NCI-H345 treated with DMSO at 0.1 percent for 48 hours (cell line): ENCODE results near the gene SCNN1A.

Source experiments
- DNase-seq: peaks from one replicate; lab custom pipeline; 2025; ENCODE audit not compliant: unreplicated experiment; lab: John Stamatoyannopoulos, UW

The SCNN1A gene

DNA sequence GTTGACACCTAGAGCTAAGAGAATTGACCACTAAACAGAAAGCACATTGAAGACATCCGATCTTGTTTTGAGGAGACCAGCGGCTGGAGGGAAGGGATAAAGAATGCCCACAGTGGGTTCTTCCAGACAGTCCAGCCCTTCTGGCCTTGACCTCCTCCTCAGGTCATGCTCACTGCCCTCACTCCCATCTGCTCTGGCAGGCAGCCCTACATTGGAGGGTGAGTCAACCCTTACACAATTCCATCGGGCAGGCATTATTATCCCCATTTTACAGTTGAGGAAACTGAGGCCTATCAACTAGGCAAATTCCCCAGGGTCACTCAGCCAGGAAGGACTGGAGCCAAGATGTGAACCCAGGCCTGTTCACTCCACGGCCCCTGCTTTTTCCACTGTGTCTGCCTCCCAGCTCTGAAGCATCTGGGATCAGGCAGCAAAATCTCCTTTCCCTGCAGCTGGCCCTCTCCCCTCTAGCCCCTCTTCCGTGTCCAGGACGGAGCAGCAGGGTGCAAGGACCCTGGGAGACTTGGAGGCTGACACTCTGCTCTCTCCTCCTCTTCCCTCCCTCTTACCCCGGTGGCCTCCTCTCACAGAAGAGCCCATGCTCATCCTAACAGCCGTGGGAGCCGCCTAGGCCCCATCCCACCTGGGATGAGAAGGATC, 5.3 kb downstream of the SCNN1A start:
- DNase-seq: no peak

DNA sequence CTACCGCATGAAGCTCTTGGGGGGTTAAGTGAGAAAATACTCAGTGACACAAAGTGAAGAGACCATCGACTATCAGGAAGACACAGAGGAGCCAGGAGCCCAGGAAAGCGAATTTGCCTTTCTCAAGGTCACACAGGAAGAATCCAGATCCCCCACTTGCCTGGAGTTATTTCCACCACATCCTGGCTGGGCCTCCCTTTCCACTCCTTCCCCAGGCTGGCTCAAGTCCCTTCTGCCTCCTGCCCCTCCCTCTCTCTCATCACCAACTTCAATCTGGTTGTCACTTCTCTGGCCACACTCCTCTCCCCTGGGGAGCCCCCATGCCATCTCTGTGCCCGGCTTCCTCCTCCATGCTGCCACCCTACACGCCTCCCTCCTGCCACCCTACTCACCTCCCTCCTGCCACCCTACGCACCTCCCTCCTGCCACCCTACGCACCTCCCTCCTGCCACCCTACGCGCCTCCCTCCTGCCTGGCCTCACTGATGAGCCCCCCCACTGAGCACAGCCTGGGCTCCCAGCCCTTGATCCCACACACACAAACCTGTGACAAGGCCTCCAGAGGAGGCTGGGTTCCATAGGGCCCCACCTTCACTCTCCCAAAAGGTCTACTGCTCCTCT, 6.3 kb downstream of the SCNN1A start:
- no peak for DNase-seq

DNA sequence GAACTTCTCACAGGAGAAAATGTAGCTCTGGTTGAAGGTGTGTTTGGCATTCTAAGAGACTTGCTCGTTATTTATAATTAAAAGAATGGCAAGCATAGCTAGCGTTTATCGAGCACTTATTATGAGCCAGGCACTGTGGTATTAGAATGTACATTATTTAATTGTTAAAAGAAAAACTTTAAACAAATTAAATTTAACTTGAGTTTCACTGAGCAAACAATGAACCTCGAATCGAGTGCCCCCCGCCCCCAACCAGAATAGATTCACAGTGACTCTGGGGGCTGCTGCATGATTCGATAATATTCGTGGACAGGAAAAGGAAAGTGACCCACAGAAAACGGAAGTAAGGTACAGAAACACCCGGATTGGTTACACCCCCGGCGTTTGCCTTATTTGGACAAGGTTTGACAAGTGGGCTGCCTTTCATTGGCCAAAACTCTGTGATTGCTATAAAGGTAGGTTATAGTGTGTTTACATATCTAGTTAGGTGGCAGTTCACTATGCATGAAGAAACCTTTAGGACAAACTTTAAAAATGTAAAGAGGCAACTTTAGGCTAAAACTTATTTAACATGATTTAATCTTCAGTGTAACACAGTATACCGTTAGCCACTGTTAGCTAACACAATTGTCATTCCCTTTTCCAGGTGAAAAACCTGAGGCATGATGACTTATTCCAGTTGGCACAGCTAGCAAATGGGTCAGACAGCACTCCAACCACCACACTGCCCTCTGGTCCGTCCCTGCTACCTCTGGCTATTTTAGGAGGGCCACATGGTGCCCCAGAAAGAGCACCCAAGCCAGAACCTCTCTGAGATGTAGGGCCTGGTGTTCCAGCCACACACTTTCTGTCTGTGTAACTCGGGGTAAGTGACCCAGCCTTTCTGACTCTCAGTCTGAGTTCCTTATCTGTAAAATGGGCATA, 7.1 kb downstream of the SCNN1A start:
- DNase-seq: no peak

DNA sequence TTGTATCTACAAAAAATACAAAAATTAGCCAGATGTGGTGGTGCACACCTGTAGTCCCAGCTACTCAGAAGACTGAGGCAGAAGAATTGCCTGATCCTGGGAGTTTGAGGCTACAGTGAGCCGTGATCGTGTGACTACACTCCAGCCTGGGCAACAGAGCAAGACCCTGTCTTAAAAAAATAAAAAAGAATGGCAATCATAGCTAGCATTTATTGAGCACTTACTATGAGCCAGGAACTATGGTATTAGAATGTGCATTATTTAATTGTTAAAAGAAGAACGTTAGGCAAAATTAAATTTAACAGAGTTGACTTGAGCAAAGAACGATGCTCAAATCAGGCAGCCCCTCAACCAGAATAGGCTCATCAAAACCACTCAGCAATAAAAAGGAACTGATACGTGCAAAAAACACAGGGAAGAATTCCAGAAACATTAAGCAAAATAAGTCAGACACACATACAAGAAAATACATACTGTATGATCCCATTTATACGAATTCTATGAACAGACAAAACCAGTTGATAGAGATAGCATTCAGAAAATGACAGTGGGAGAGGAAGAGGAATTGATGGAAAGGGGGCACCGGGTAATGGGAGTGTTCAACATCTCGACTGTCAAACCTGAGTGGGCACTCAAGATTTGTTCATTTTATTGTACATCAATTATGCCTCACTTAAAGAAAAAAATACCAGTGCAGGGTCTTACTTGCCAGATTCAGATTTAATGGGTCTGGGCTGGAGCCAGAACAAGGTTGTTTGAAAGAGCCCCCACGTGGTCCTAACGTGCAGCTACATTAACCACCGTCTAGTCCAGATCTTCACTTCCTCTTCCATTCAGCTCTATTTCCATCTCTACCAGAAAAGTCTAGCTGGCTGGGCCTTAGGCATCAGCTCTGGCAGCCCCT, 8.0 kb downstream of the SCNN1A start:
- no peak for DNase-seq

DNA sequence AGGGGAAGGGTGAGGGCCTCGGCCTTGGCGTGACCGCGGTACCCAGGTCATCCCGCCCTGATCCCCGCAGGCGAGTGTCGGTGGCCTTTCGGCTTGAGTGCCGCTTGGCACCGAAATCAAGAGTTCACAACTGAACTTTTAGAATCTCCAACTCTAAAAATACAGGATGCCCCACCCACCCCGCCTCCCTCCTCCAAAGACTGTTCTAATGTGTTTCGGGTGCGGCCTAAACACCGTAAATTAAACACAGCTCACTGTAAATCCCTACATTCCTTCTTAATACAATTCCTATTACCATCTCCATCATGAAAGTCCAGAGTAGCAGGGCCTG, 11.4 kb downstream of the SCNN1A start:
- DNase-seq: no peak

DNA sequence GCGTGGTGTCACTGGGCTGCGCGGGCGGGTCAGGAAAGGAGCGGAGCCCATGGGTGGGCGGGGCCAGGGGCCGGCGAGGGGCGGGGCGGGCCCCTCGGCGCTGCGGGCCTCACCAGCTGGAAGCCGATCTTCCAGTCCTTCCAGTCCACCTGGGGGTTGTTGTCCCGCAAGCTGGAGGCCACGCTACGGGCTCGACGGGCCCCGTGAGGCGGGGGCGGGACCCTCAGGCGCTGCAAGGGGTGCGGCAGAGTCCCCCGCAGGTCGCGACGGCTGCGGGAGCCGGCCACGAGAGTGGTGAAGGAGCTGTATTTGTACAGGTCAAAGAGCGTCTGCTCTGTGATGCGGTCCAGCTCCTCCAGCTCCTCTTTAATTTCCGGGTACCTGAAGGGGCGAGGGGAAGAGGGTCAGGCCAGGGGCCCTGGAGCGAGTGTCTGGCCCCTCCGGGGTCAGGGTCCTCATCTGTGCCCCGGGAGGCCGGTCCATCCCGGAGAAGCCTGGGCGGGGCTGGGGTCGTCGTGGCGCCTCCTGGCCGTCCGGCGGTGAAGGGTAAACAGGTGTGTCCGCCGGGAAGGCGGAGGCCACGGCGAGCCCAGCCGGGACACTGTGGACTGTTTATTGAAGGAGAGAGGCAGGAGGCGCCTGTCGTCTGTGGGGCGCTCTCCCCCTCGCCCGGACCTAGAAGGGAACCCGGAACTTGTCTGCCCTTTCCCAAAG, 11.9 kb downstream of the SCNN1A start:
- DNase-seq: no peak

DNA sequence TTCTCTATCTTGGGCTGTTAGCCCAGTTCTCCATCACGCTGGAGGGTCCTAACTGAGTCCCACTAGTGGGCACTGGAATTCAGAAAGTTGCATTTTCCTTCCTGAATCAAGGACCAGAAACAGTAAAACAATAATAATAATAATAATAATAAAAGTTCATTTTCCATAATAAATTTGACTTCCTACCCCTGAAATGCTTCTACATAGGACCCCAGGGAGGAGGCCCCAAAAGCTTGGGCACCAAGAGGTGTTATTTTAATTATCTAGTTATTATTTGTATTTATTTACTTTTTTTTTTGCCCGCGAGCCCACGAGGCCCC, 12.4 kb downstream of the SCNN1A start:
- no peak for DNase-seq

DNA sequence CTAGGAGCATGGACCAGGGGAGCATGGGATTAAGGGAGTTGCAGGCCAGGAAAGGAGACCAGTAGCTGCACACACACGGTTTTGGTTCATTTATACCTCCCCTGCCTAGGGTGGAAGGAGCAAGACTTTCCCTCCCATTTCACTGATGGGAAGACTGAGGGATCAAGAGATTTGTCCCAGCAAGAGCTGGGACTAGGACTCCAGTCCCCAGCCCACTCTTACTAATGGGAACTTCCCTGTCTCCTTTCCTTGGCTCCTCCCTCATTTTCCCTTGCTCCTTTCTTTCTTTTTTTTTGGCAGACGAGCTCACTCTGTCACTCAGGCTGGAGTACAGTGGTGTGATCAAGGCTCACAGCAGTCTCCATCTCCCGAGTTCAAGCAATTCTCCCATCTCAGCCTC, 13.0 kb downstream of the SCNN1A start:
- no peak for DNase-seq

DNA sequence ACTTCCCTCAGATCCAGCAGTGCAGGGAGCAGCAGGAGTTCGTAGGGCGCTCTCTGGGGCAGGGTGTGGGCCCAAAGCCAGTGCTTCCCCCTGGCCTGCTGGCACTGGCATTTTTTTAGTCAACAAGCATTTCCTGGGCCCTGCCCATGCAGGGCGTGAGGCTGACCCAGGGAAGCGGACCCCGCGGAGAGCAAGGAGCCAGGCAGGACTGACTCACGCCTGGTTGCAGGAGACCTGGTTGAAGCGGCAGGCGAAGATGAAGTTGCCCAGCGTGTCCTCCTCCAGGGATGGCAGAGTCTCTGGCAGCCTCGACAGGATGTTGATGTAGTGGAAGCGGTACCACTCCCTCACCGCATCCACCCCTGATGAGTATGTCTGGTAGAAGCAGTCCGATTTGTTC, 13.5 kb downstream of the SCNN1A start:
- DNase-seq: no peak

DNA sequence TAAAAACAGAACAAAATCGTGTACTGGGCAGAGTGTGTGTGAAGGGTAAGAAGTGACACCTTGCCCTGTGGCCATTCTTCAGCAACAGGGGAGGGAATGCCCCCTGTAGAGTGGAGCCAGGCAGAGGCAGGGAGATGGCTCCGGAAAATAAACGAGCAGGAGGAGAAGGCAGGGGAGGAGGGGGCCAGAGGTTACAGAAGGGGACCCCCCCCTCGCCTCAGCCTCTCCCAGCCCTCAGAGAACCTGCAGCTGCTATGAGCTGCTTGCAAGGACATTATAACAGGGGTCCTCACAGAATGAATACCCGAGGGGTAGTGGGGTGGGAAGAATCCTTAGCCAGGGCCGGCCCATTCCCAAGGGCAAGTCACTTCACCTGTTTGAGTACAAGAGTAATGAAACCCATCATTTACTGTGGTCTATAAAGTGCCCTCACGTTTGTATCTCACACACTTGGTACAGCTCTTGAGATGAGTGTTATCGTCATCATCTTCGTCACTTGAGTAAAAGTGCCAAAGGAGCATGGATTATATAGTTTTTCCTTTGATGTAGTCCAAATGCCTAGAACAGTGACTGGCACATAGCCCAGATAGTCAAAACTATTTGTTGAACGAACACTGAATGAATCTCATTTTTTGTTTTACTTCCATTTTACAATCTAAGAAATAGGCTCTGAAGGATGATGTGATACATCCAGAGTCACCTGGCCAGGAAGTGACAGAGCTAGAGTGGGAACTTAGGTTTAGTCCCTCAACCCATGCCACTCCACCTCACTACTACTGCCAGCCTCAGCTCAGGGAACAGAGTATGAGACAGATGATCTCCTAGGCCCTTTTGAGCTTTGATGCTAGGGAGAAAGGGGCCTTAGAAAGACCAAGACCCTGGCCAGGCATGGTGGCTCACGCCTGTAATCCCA, 14.5 kb downstream of the SCNN1A start:
- no peak for DNase-seq

DNA sequence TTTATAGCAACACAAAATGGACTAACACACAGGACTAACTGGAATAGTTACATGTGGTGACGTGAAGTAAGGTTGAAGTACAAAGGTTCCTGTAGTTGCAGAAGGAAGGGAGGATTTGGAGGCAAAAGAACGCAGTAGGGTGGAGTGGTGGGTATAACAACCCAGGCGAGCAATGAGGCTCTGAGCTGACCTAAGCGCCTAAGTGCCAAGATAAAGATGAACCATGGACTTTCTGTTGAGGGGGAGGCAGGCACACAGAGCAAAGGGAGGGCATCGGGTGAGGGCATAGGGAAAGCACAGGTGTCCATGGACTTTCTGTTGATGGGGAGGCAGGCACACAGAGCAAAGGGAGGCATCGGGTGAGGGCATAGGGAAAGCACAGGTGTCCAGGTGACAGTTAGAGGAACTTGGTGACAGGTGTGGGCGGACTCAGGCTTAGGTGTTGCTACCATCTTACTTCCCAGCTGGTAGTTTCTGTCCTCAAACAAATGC, 15.2 kb downstream of the SCNN1A start:
- DNase-seq: no peak

DNA sequence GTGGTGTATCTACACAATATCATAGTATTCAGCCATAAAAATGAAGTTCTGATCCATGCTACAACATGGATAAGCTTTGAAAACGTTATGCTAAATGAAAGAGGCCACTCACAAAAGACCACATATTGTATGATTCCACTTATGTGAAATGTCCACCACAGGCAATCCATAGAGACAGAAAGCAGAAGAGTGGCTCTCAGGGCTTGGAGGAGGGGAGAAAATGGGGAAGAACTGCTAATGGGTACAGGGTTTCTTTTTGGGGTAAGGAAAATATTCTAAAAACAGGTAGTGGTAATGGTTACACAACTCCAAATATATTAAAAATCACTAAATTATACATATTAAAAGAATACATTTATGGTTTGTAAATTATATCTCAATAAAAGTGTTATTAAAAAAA, 16.5 kb downstream of the SCNN1A start:
- no peak for DNase-seq

DNA sequence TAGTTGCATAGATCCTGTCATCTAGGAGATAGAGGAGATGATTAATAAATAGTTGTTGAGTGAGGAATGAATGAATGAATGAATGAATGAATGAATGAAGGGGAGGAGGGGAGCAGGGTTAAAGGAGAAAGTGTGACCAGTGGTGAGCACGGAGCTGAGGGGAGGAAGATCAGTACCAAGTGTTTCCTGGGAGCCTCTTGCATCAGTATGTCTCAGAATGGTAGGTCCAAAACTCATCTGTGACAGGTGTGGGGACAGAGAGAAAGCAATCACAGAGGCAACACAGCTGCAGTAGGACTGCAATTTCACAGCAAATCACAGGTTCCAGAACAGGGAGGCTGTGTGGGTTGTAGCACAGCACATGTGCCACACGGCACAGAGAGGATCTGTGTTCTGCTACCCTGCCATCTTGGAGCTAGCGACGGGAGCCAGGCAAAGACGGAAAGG, 19.0 kb downstream of the SCNN1A start:
- DNase-seq: no peak

DNA sequence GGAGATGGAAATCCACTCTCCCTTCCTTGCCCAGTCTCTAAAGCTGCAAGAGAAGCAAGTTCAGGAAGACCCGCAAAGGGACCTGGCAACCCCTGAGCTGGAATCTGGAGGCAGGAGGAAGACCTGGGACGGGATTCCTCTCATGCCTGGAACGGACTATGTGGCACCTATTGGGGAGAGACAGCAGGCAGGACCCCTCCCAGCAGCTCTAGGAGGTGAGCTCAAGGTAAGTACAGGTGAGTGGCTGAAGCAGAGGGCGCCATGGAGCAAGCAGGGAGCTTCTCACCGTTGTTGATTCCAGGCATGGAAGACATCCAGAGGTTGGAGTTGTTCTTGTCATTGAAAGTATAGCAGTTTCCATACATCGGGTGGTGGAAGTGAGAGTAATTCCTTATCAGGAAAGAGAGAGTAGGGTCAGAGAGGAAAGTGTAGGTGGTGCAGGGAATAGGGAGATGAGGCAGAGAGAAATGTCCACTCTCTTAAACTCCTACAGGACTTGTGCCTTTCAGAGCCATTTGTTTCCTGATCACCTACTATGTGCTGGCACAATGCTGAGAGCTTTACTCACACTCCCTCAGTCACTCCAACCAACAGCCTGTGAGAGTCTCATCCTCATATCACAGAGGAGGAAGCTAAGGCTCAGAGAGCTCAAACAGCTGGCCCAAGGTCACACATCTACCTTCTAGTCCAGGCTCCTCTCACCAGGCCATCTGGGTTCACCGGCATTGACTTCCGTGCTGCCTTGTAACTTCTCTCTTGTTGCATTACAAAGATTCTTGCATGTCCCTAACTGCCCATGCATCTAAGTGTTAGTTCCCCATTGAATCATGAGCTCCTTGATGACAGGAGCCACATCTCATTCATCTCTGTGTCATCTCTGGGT, 19.6 kb downstream of the SCNN1A start:
- no peak for DNase-seq

DNA sequence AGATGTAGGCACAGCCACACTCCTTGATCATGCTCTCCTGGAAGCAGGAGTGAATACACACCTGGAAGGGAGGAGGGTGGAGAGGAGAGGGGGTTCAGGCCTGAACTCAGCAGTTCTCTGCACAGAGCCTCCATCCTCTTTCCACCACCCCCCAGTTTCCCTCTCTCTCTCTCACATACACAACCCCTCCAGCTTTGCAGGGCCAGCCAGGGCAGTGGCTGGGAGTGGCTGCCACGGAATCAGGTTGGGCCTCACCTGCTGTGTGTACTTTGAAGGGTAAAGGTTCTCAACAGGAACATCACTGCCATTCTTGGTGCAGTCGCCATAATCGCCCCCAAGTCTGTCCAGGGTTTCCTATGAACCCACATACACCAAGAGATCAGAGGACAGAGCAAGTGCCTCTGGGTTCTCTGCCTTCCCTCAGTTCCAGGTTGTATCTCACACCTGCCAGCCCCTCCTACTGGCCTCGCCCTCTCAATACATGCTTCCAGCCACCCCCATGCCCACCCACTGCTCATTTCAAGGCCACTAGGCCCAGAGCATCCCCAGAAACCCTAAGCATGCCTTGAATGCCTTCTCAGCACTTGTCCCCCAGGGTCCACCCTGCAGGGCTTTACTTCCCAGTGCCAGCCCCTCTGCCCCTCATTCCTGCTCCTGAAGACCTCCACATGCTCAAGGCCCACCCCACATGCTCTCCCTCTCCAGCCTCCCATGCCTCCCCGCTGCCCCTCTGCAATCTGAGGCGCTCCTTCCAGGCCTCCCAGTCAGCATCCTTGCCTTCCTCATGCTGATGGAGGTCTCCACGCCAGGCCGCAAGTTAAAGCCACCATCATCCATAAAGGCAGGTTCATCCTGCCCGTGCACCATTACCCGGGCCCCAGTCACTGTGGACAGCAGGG, 20.6 kb downstream of the SCNN1A start:
- no peak for DNase-seq

DNA sequence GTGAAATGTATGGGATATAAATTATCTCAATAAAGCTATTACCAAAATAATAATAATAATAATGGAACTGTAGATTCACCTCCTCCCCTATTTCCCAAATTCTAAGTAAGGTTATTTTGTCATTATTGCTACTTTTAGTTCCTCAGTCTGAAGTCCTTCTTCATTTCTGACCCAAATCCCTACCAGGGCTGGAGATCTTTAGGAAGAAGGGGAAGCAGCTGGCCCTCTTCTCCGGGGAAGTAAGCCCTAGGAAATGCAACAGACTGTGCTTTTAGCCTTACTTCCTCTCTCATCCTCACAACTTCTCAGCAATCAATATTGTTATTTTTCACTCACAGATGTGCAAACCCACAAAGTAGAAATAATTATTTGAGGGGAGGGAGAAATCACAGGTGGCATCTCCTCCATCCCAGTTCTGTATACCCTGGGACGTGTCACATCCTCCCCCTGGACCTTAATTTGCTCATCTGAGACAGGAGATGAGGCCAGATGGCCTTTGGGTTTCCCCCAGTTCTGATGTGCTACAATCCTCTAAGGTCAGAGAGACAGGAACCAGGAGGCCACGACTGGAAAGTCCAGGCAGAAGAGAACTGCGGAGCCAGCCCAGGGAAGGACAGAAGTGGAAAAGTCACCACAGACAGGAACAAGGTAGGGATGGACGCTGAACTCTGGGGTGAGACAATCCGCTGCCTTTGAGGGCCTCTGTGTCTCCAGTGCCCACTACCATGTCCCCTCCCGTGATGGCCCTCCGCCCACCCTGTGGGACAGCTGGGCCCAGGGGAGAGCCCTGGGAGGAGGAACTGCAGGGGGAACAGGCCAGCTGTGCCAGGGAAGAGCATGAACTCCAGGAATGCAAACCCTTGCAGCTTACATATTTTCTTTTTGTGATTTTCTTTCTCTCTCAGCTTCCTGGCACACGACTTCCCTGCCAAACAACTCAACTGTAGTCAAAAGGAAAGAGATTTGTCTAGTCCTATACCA, 22.9 kb downstream of the SCNN1A start:
- DNase-seq: no peak
